GM21576 (cell line): ENCODE data around the gene ZCRB1.

ENCODE experiments used
- ATAC-seq: cut with Tn5 transposase; IDR thresholded peaks from one replicate; pipeline ENCODE4 v1.9.1; 2021; ENCODE audit warnings: mild to moderate bottlenecking, moderate library complexity; ENCODE audit not compliant: unreplicated experiment

The ZCRB1 gene

DNA sequence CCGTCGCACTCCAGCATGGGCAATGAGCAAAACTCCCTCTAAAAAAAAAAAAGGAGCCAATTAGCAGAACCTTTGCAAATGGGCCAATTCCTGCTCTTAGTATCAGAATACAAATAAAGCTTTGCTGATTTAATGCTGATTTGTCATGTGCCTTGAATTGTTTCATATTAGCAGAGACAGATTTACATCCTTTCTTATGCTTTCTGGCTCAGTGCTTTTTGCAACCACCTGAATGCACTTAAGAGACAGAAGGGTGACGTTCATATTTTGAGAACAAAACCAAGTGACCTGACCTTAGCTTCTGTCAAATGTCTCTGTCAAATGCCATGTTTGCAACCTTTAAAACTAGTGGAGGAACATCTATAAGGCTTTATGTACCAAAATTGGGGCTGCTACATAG, 44.0 kb downstream of the ZCRB1 start:
- no peak for ATAC-seq

DNA sequence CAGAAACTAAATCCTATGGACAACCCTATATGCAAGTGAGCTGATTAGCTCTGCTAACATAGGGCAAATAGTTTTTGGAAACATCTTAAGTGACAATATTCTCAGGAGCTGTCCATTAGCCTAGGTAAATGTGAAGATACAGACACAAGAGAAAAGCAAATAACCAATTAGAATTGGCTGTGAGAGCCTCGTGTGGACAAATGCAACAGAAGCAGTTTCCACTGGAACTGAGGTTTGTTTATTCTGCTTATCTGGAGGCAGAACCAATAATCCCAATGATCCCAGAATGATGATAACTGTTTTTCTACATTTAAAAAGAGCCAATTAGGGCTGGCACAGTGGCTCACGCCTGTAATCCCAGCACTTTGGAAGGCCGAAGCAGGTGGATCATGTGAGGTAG, 44.6 kb downstream of the ZCRB1 start:
- no peak for ATAC-seq

DNA sequence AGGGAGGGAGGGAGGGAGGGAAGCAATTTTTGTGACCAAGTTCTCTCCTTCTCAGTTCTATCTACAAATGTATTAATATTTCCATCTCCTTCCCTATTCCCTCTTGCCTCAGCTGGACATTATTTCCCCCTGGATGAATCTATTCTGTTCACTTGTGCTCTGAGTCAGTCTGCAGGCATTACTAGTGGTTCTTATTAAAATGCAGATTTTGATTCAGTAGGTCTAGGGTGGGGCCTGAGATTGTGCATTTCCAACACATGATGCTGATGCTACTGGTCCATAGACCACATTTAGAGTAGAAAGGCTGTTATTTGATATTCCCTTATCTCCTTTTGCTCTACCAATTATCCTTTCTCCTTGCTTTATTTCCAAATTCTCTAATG, 47.8 kb downstream of the ZCRB1 start:
- ATAC-seq = no peak

DNA sequence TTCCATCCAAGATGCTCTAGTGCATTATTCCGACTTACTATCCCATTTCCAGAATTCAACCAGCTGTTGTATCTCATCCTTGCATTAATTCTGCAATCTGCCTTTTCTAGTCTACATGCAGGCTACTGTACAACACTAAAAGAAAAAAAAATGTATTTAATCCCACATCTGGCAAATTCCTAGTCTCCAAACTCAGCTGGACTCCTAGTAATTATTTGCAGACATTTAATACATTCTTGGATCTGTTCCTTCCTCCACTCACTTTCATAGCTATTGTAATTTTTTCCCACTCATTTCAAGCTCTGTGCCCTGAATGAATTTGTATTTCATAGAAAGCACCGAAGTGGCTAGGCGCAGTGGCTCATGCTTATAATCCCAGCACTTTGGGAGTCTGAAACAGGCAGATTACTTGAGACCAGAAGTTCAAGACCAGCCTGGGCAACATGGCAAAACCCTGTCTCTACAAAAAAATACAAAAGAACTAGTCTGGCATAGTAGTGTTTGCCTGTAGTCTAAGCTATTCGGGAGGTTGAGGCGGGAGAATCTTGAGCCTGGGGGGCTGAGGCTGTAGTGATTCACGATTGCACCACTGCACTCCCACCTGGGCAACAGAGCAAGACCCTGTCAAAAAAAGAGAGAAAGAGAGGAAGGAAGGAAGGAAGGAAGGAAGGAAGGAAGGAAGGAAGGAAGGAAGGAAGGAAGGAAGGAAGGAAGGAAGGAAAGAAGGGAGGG, 48.3 kb downstream of the ZCRB1 start:
- no peak for ATAC-seq

DNA sequence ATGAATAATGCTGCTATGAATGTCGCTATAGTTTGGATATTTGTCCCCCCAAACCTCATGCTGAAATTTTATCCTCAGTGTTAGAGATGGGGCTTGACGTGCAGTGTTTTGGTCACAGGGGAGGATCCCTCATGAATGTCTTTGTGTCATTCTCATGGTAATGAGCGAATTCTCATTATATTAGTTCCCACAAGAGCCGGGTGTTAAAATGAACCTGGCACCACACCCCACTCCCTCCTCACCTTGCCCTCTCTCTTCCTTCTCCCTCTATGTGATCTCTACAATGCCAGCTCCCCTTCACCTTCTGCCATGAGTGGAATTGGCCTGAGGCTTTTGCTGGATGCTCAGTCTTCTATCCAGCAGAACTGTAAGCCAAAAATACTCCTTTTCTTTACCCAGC, 50.4 kb downstream of the ZCRB1 start:
- no peak for ATAC-seq

DNA sequence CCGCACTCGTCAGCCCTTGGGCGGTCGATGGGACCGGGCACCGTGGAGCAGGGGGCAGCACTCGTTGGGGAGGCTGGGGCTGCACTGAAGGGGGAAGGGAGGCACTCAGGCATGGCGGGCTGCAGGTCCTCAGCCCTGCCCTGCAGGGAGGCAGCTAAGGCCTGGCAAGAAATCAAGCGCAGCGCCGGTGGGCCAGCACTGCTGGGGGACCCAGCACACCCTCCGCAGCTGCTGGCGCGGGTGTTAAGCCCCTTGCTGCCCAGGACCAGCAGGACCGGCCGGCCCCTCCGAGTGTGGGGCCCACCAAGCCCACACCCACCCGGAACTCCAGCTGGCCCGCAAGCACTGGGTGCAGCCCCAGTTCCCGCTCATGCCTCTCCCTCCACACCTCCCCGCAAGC, 52.2 kb downstream of the ZCRB1 start:
- ATAC-seq = no peak

DNA sequence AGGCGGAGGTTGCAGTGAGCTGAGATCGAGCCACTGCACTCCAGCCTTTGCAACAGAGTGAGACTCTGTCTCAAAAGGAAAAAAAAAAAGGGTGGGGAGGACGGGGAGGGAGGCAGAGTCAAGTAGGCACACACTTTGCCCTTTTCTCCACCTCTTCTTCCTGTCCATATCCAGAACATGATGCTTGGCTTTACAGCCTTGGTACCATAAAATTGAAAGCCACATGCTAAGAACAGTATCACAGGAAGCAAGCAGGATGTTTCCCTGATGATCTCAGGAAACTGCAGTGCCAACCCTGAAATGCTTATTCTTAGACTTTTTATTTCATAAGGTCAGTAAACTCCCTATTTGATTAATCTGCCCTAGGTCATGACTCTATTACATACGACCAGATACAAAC, 55.3 kb downstream of the ZCRB1 start:
- no peak for ATAC-seq

DNA sequence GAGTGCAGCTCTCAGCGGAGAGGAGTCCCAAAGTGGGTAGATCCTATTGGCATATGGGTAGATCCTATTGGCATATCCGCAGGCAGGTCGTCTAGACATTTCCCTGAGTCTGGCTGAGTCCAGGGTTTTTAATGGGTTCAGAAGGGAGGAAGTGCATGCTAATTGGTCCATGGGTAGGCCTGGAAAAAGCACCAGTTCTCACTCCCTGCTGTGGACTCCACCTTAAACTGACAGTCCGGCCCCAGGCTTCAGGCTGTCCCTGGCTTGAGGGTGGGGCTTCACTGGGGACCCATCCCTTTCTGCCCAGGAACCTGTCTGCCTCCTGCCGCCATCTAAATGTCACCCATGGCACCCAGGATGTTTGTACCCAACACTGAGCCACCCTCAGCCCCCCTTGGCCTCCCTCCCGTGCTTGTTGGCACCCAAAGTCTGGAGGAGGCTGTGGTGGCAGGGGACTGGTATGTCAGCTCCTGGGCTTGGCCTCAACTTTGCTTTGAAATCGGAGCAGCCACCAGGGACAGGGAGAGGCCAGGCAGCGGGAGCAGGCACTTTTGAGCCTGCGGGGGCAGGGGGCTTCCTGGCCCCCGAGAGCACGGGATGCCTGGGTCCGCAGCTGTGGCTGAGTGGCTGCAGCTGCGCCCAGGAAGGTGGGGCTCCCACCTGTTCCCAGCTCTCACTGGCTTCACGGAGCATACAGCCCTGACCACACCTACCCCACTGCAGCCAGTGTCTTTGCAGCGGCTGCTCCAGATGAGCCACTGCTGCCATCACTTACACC, 58.3 kb downstream of the ZCRB1 start:
- ATAC-seq = no peak

DNA sequence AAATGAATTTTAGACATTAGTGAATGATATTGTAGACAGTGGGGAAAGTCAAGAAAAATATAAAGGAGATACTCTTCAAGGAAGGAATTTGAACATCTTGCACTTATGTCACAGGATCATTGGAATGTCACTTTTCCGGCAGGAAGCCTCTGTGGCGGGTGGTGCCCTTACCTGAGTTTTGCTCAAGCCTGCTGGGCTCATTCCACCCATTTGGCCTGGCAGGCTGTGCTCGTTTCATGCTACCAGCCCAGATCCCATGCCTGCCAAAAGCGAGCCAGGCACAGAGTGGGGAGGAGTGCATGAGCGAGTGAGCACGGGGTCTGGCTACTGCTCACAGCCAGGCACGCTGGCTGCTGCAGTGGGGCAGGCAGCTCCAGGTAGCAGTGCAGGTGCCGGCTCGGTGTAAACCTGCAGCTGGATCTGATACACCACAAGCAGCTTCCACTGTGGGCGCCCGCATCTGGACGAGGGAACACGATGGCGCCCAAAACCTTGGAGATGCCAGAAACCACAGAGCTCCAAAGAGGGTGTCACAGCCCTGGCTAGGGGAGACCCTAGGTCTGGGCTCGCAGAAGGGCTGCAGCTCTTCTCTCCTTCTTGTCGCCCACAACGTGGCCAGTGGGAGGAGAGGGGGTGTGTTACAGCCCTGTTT, 59.2 kb downstream of the ZCRB1 start:
- ATAC-seq = no peak

DNA sequence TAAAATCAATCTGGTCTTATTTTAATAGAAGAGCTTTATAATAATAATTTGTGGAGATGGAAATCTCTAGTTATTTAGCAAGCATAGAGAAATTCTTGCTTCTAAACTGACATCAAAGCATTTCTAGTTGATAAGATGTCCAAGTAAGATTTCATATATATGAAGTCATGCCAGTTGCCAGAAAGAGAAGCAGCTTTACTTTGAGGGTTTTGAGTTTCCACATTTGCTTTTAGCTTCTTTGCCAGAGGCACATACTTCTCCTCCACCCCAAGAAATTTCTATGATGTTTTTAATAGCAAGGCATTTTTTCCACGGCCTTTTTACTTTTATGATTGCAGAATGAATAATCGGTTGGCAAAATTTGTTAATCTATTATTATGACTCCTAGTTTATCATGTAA, 63.6 kb downstream of the ZCRB1 start:
- no peak for ATAC-seq
